D721Med (cell line): ENCODE results near the gene HOXA7.

Experiments
- DNase-seq: peaks from one replicate; pipeline ENCODE4 v3.0.0; 2011; ENCODE audit warnings: low spot score; ENCODE audit not compliant: insufficient read length
- FAIRE-seq: peaks from 2 replicates; lab custom pipeline; 2011; peaks lifted over from hg19 to GRCh38; lab: Jason Lieb, UNC
- TF ChIP-seq, protein P1 (sequence below): IDR thresholded peaks from 2 replicates; pipeline ENCODE4 v1.5.1; 2012; ENCODE audit warnings: mild to moderate bottlenecking, control low read depth; ENCODE audit not compliant: insufficient read depth; ENCODE audit errors: missing control alignments

Gene HOXA7

DNA sequence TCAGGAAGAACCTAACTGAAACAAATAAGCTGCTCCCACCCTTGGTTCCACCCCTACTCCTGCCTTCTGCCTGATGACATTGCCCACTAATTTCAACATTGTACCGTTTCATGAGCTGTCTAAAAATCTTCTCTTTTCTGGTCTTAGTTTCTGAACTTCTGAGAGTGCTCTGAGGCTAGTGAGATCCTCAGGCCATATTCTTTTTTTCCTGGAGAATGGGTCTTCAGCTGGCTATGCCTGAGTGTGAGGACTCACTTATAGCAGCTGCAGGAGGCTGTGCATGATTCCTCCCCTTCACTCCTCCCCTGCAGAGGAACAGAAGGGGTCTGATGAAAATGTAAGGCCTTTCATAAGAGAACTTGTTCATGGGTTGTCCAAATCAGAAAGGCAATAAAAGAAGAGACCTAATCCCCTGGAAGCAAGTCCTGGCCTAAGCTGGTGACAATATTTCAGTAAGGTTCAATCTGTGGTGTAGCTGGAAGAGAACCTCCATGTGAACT is 37.0 kb downstream of the HOXA7 start:
- no peak for FAIRE-seq
- no peak for DNase-seq

DNA sequence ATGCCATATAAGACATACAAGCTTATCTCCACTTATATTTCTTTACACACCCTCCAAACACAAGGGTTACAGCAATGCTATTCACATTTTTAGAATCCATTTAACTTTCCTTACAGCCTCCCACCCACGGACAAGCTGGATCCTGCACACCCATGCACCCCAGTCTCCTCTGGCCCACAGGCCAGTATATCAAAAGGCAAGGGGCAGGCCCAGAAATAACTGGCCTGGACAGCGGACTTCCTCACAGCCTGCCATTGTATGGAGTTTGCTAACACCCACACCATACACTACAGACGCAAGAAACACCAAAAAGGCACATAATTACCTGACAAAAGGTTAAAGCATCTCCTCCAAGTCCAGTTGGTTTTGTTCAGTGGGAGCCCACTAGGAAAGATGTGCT is 37.9 kb downstream of the HOXA7 start:
- no peak for DNase-seq
- FAIRE-seq = no peak
- TF ChIP-seq, protein P1, sequence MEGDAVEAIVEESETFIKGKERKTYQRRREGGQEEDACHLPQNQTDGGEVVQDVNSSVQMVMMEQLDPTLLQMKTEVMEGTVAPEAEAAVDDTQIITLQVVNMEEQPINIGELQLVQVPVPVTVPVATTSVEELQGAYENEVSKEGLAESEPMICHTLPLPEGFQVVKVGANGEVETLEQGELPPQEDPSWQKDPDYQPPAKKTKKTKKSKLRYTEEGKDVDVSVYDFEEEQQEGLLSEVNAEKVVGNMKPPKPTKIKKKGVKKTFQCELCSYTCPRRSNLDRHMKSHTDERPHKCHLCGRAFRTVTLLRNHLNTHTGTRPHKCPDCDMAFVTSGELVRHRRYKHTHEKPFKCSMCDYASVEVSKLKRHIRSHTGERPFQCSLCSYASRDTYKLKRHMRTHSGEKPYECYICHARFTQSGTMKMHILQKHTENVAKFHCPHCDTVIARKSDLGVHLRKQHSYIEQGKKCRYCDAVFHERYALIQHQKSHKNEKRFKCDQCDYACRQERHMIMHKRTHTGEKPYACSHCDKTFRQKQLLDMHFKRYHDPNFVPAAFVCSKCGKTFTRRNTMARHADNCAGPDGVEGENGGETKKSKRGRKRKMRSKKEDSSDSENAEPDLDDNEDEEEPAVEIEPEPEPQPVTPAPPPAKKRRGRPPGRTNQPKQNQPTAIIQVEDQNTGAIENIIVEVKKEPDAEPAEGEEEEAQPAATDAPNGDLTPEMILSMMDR = no peak

More for the DNA sequence above, 37.0 kb downstream of the HOXA7 start:
- TF ChIP-seq, protein P1 = no peak

DNA sequence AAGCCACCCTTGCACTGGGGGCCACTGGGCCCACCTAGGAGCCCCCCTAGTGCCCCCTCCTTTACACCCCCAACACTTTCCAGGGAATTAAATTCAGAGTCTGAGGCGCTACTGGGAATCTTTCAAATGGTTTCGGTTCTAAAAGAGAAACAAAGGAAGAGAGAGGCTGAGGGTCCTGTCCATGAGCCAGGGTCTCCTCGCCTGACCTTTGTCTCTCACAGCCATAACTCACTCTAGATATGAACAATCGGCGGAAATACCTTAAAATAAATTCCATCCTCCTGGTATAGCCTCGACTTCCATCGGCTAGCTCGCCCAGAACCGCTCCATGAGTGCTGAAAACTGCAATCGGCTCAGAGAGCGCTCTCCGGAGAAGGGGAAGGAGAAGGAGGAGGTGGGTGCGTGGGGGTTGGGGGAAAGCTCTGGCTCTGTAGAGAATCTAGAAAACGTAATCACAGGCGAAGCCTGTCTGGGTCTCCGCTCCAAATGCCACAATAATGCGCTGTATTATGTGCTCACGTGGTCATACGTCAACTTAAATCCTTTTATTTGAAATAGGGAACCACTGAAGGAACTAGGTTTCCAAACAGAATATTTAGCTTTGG is 38.5 kb downstream of the HOXA7 start:
- FAIRE-seq = no peak
- TF ChIP-seq, protein P1 = no peak
- no peak for DNase-seq

DNA sequence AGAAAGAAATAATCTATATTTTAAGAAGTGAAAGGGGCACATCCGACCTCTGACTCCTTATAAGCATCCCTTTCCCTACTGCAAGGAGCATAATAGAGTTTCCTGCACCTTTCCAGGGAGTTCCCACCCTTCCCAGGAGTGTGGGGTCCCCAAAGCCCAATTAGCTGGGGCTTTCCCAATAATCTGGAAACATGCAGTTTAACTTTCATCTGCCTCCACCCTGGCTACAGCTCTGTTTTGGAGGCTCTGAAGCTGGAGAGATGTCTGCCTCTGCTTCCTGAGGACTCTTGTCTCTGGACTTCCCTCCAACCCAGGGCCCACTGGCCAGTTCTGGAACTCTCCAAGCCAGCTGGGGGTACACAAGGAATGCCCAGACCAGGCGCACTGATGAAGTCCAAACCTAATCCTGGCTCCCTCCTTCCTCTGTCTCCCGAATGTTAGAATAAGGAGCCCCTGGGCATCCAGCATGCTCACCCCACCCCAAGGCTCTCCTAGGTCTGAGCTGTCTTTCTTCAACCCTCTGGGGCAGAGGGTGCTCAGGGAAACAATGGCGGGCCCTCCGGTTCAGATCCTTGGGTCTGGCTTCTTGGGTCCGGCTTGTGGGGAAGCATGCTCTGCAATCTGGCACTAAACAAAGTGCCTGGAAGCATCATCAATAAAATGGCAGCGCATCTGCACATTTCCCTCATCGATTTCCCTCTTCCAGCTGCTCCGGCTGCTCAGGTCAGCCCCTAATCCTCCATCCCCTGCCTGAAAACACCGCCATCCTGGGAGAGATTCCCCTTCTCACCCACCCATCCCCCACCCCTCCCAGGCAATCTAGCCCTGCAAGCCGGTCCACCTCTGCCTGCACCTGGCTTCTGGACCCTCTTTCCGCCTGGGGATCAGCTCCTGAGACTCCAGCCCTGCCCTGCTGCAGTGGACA is 39.3 kb downstream of the HOXA7 start:
- DNase-seq (no peak), FAIRE-seq (no peak)
- TF ChIP-seq, protein P1 = no peak

DNA sequence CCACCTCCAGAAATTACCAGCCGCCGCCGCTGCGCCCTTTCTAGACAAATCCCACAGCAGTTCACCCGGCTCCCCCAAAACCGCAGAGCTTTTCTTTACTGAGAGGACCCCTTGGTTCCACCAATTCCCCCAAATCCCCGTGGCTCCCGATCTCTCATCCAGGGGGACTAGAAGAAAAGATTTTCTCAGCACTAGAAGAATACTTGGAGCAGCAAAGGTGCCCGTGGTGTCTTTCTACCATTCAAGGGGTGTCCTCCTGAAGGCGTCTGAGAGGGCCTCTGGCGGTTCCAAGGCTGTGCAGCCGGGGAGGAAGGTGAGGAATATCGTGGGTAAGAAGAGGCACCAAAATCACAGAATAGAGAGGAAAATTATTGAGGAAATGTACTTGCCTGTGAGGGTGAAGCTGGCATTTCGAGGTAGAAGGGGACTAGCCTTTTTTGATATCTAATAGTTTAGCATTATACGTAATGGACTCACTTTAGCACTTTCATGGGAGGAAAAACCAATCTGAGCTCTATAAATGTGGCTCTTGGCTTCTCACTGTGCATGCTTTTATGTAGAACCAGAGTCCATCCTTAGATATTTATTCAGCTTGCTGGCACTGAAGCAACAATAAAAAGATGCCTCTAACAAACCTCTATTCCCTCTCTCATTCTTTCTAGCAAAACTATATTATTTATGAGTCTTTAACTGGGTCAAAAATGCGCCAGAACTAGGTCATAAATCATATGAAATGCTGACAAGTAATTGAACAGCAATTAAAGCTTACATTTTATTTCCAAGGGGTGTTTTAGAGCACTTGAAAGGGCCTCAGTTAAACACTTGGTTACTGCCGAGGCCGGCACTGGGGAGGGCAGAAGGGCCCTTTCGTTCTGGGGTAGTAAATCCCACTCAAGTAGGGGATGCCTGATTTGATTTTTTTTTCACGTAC is 40.2 kb downstream of the HOXA7 start:
- DNase-seq = no peak
- TF ChIP-seq, protein P1 = no peak
- no peak for FAIRE-seq

DNA sequence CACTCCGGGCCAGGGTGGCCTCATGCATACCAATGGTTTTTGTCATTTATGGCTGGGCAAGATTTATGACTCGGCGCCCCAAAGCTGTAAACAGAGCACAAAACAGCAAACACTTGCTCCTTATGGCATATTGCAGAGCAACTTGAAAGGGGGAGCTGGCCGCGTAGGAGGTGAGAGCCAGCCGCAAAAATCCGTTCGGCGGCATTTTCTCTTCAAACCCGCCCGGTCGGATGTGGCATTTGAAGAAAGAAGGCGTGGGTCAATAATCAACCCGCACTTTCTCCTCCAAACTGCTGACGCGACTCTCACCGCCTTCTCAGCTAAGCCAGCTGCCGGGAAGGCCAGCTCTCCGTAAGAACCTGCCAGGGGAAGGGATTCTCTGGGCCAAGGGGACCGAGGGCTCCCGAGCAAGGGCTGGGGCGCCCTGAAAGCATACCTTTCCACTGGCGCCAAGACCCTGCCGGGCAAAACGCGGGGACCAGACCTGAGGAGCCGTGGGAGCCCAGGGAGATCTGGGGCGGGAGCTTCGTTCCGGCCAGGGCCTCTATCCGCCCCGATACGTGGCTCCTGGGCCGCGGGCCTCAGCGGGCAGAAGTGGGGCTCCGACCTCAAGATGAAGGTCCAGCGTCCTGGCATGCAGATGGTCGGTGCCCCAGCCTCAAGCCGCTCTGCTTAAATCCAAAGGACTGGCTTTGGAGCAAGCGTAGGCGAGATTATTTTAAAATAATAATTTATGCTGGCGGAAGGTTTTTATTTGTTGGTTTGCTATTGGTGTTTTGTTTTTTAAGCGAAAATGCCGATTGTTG is 41.1 kb downstream of the HOXA7 start:
- FAIRE-seq (no peak), DNase-seq (no peak)
- TF ChIP-seq, protein P1 = no peak
